ENCODE measurements around the gene MED13L.

The MED13L gene

GRCh38 chr12:116078396-116078795 lies 199.1 kb downstream of the MED13L start:
- DNase-seq = no peak

GRCh38 chr12:116077431-116077830 lies 200.1 kb downstream of the MED13L start:
- no peak for DNase-seq

- DNase-seq = no peak
These were observed 201.1 kb downstream of the MED13L start for GRCh38 chr12:116076399-116076798.

- no peak for DNase-seq
These were observed 202.8 kb downstream of the MED13L start for GRCh38 chr12:116074686-116075085.

GRCh38 chr12:116071555-116072230 lies 205.8 kb downstream of the MED13L start:
- peak; percentile 70 for DNase-seq

- DNase-seq = no peak
These were observed 207.0 kb downstream of the MED13L start for GRCh38 chr12:116070444-116070843.

- no peak for DNase-seq
These were observed 207.6 kb downstream of the MED13L start for GRCh38 chr12:116069943-116070342.

GRCh38 chr12:116068853-116069252 lies 208.6 kb downstream of the MED13L start:
- no peak for DNase-seq

GRCh38 chr12:116068371-116068770 lies 209.1 kb downstream of the MED13L start:
- DNase-seq = no peak

GRCh38 chr12:116067892-116068291 lies 209.6 kb downstream of the MED13L start:
- no peak for DNase-seq

- DNase-seq = peak; percentile 56
These were observed 210.9 kb downstream of the MED13L start for GRCh38 chr12:116066381-116067230.

- DNase-seq = no peak
These were observed 211.9 kb downstream of the MED13L start for GRCh38 chr12:116065606-116066005.

GRCh38 chr12:116064493-116064892 lies 213.0 kb downstream of the MED13L start:
- DNase-seq = no peak

- no peak for DNase-seq
These were observed 214.8 kb downstream of the MED13L start for GRCh38 chr12:116062698-116063097.

- peak; percentile 91 for DNase-seq
These were observed 216.7 kb downstream of the MED13L start for GRCh38 chr12:116060764-116061163.

GRCh38 chr12:116059904-116060303 lies 217.6 kb downstream of the MED13L start:
- DNase-seq = no peak

- no peak for DNase-seq
These were observed 218.9 kb downstream of the MED13L start for GRCh38 chr12:116058574-116058973.

- no peak for DNase-seq
These were observed 220.1 kb downstream of the MED13L start for GRCh38 chr12:116057356-116057755.

- no peak for DNase-seq
These were observed 221.4 kb downstream of the MED13L start for GRCh38 chr12:116055895-116056607.

GRCh38 chr12:116054280-116054679 lies 223.2 kb downstream of the MED13L start:
- DNase-seq = no peak

- peak; percentile 85 for DNase-seq
These were observed 223.9 kb downstream of the MED13L start for GRCh38 chr12:116053479-116054200.

- DNase-seq = no peak
These were observed 227.2 kb downstream of the MED13L start for GRCh38 chr12:116050275-116050674.

GRCh38 chr12:116048879-116049278 lies 228.6 kb downstream of the MED13L start:
- DNase-seq = peak; percentile 44
